PC-9 (cell line): ENCODE results near the gene ABCA12. TPM values are rescaled to one million over a fixed set of nuclear protein-coding genes. Genes with fewer than 3 reads are reported as not detected.

Experiments used
- BruUV-seq: library from RNA; stranded (reverse); fragments of 400-500 nt; replicated peaks from 2 replicates; lab custom pipeline; 2021; lab: Mats Ljungman, UMichigan
- CTCF ChIA-PET: fragments of 300-600 bp; sonication (Branson Sonifier 250); formaldehyde crosslinking; loops from one replicate; lab custom pipeline; 2022; ENCODE audit warnings: antibody characterized with exemption; lab: Charles Lee
- POLR2A ChIA-PET: fragments of 300-600 bp; sonication (Branson Sonifier 250); formaldehyde crosslinking; loops from one replicate; lab custom pipeline; 2022; ENCODE audit warnings: antibody characterized with exemption; ENCODE audit not compliant: unreplicated experiment; lab: Charles Lee
- DNase-seq, 2 experiments: peaks; one replicate each; pipeline versions ENCODE4 v3.0.0 to v3.0.0-alpha.2; 2015 to 2022; ENCODE audit warnings: mixed read lengths in 1 of 2
- H2AFZ ChIP-seq: fragments of 200-600 bp; sonication (generic); 2 replicates; pipeline ENCODE4 v1.8.1; 2017; ENCODE audit warnings: antibody characterized with exemption
- H3F3A ChIP-seq: fragments of 200-600 bp; sonication (generic); 2 replicates; pipeline ENCODE4 v1.8.1; 2017; ENCODE audit warnings: antibody characterized with exemption, mild to moderate bottlenecking, low read depth; ENCODE audit not compliant: insufficient read depth
- H3K27ac ChIP-seq: fragments of 200-600 bp; sonication (generic); 2 replicates; pipeline ENCODE4 v1.6.1; 2016; ENCODE audit warnings: mixed run types
- H3K27me3 ChIP-seq: fragments of 200-600 bp; sonication (generic); 2 replicates; pipeline ENCODE4 v1.6.1; 2016; ENCODE audit warnings: low read depth, mixed run types; ENCODE audit not compliant: insufficient read depth
- H3K36me3 ChIP-seq: fragments of 200-600 bp; sonication (generic); 2 replicates; pipeline ENCODE4 v1.6.1; 2016; ENCODE audit warnings: low read depth, mixed run types
- H3K4me1 ChIP-seq: fragments of 200-600 bp; sonication (generic); replicated peaks from 2 replicates; pipeline ENCODE4 v1.6.1; 2016; ENCODE audit warnings: mixed run types; ENCODE audit not compliant: insufficient read depth
- H3K4me2 ChIP-seq: fragments of 200-600 bp; sonication (generic); 2 replicates; pipeline ENCODE4 v1.6.1; 2017; ENCODE audit warnings: mixed run types
- H3K4me3 ChIP-seq: fragments of 200-600 bp; sonication (generic); 2 replicates; pipeline ENCODE4 v1.6.1; 2016; ENCODE audit warnings: mixed run types
- H3K79me2 ChIP-seq: fragments of 200-600 bp; sonication (generic); 2 replicates; pipeline ENCODE4 v1.6.1; 2017; ENCODE audit warnings: low read depth, mixed run types
- H3K9me2 ChIP-seq: fragments of 200-600 bp; sonication (generic); 2 replicates; pipeline ENCODE4 v1.8.1; 2017; ENCODE audit warnings: mild to moderate bottlenecking; ENCODE audit not compliant: insufficient read depth
- H3K9me3 ChIP-seq: fragments of 200-600 bp; sonication (generic); 2 replicates; pipeline ENCODE4 v1.8.1; 2016; ENCODE audit warnings: low read depth; ENCODE audit not compliant: insufficient read depth
- H4K20me1 ChIP-seq: fragments of 200-600 bp; sonication (generic); 2 replicates; pipeline ENCODE4 v1.8.1; 2017; ENCODE audit not compliant: insufficient read depth
- CTCF ChIP-seq: fragments of 200-600 bp; sonication (generic); conservative IDR thresholded peaks from 2 replicates; pipeline ENCODE4 v1.6.1; 2017; ENCODE audit warnings: mixed run types, antibody characterized with exemption, mild to moderate bottlenecking, moderate library complexity
- EZH2 ChIP-seq: fragments of 200-600 bp; sonication (generic); IDR thresholded peaks from 2 replicates; pipeline ENCODE4 v1.8.0; 2017; ENCODE audit warnings: antibody characterized with exemption, low read depth
- intact Hi-C: fragments of 100-400 bp; cut with micrococcal nuclease; formaldehyde crosslinking; loops from one replicate; pipeline ENCODE4 v1.10.0; 2022; ENCODE audit not compliant: unreplicated experiment
- total RNA-seq: library from RNA; stranded (reverse); gene quantifications from 2 replicates; pipeline ENCODE4 v1.2.3, GENCODE V29; 2021

The ABCA12 gene
- total RNA-seq, 1 experiment from 2014 or later = 2.0 TPM

- H3K9me3 ChIP-seq = no peaks in the 10 kb centered on the region
- TF ChIP-seq EZH2 (no peak), CTCF (no peak)
- DNase-seq = no peak
- CTCF ChIA-PET = no interaction called here
- peaks cover 20% of the 10 kb centered on the region for H3F3A ChIP-seq
- no peaks in the 10 kb centered on the region for H4K20me1 ChIP-seq
- POLR2A ChIA-PET = no interaction called here
- H3K36me3 ChIP-seq = no peaks in the 10 kb centered on the region
- H3K79me2 ChIP-seq = no peaks in the 10 kb centered on the region
- H3K4me3 ChIP-seq = no peak overlapping the region
- BruUV-seq = no TSS peak
- no peaks in the 10 kb centered on the region for H3K27me3 ChIP-seq
- no peak overlapping the region for H3K4me2 ChIP-seq
- no peaks in the 10 kb centered on the region for H3K9me2 ChIP-seq
- no peak overlapping the region for H2AFZ ChIP-seq
- no peak overlapping the region for H3K27ac ChIP-seq
- intact Hi-C loops = no loop called here
- peaks cover 24% of the 10 kb centered on the region for H3K4me1 ChIP-seq
Observed at GRCh38 chr2:215141706-215142105, 3.3 kb upstream of the ABCA12 start.

GRCh38 chr2:215140166-215140707 is 1.8 kb upstream of the ABCA12 start:
- Histone ChIP-seq H3F3A (peaks cover 25% of the 10 kb centered on the region), H3K9me3 (no peaks in the 10 kb centered on the region), H3K27me3 (no peaks in the 10 kb centered on the region), H2AFZ (no peak overlapping the region), H3K4me3 (no peak overlapping the region), H3K79me2 (no peaks in the 10 kb centered on the region), H4K20me1 (no peaks in the 10 kb centered on the region), H3K9me2 (no peaks in the 10 kb centered on the region), H3K36me3 (no peaks in the 10 kb centered on the region), H3K27ac (no peak overlapping the region), H3K4me2 (no peak overlapping the region), H3K4me1 (peaks cover 30% of the 10 kb centered on the region)
- TF ChIP-seq CTCF = no peak
- TF ChIP-seq EZH2 = no peak
- BruUV-seq = no TSS peak
- CTCF ChIA-PET = no interaction called here
- POLR2A ChIA-PET = no interaction called here
- DNase-seq = no peak
- intact Hi-C loops = no loop called here

GRCh38 chr2:215137741-215138340 is 585 bp downstream of the ABCA12 start:
- Histone ChIP-seq H3K4me3 (peak overlapping the region; percentile 18; the same call in 1 of the 2 replicates), H2AFZ (peak overlapping the region; percentile 30; the same call in 1 of the 2 replicates), H3F3A (peaks cover 25% of the 10 kb centered on the region), H3K9me2 (0 out of 2 replicates have a peak, but pooled peaks cover 6% of the 10 kb centered on the region), H3K79me2 (no peaks in the 10 kb centered on the region), H3K9me3 (no peaks in the 10 kb centered on the region), H3K4me2 (peak overlapping the region; percentile 56), H3K4me1 (peaks cover 30% of the 10 kb centered on the region), H3K36me3 (no peaks in the 10 kb centered on the region), H3K27ac (peak overlapping the region; percentile 81), H4K20me1 (no peaks in the 10 kb centered on the region), H3K27me3 (no peaks in the 10 kb centered on the region)
- DNase-seq = peak; percentile 26 to 82
- TF ChIP-seq EZH2 (no peak), CTCF (no peak)
- CTCF ChIA-PET = no interaction called here
- intact Hi-C loops = no loop called here
- POLR2A ChIA-PET = no interaction called here
- BruUV-seq = TSS peak; percentile 61
